ENCODE measurements around the gene FMO2. TPM values are rescaled to one million over a fixed set of nuclear protein-coding genes. Genes with fewer than 3 reads are reported as not detected.
A peak's percentile ranks its signal among the peaks of the same experiment; 100 is the strongest.

The FMO2 gene
- total and polyA plus RNA-seq, 2 experiments from 2014 or later: not detected

GRCh38 chr1:171213559-171214454, 28.7 kb downstream of the FMO2 start:
- Histone ChIP-seq H3K27ac (no peak overlapping the region), H3K9me2 (ENCODE audit: insufficient read depth) (no peaks in the 10 kb centered on the region), H3K9ac (no peak overlapping the region), H3K4me2 (ENCODE audit: unreplicated experiment) (no peak overlapping the region), H3K36me3 (ENCODE audit: low read depth) (no peaks in the 10 kb centered on the region), H3K27me3 (replicated peaks; ENCODE audit: insufficient read depth) (0 out of 2 replicates have a peak, but pooled peaks cover 11% of the 10 kb centered on the region), H3K9me3 (ENCODE audit: low read depth) (no peaks in the 10 kb centered on the region), H3K4me1 (ENCODE audit: insufficient read depth) (peaks cover 2% of the 10 kb centered on the region), H3K4me3 (no peak overlapping the region), H4K20me1 (ENCODE audit: insufficient read depth) (no peaks in the 10 kb centered on the region), H2AFZ (no peak overlapping the region), H3K79me2 (ENCODE audit: insufficient read depth) (no peaks in the 10 kb centered on the region), H3F3A (ENCODE audit: insufficient read depth) (0 out of 2 replicates have a peak, but pooled peaks cover 2% of the 10 kb centered on the region)
- TF ChIP-seq EZH2 (IDR thresholded peaks at IDR 0.05; ENCODE audit: insufficient read depth, poor library complexity, severe bottlenecking) (no peak), EZH2phosphoT487 (IDR thresholded peaks at IDR 0.05; ENCODE audit: insufficient read depth, low read depth) (no peak)
- 84% methylated on average over 12 of the region's 12 CpGs for WGBS, 2 experiments (ENCODE audit: low coverage in 1 of 2, low lambda C conversion rate in 2 of 2, missing lambda C conversion rate in 2 of 2)
- no peak for DNase-seq
- in situ Hi-C loops (cut with MboI): no loop called here

GRCh38 chr1:171217658-171218443, 32.8 kb downstream of the FMO2 start:
- Histone ChIP-seq H3K27me3 (replicated peaks; ENCODE audit: insufficient read depth) (0 out of 2 replicates have a peak, but pooled peaks cover 11% of the 10 kb centered on the region), H3K9me2 (ENCODE audit: insufficient read depth) (no peaks in the 10 kb centered on the region), H3K36me3 (ENCODE audit: low read depth) (no peaks in the 10 kb centered on the region), H3F3A (ENCODE audit: insufficient read depth) (peaks cover 13% of the 10 kb centered on the region; the same call in 1 of the 2 replicates), H3K4me1 (ENCODE audit: insufficient read depth) (peaks cover 24% of the 10 kb centered on the region), H3K27ac (no peak overlapping the region), H2AFZ (no peak overlapping the region), H4K20me1 (ENCODE audit: insufficient read depth) (no peaks in the 10 kb centered on the region), H3K4me2 (ENCODE audit: unreplicated experiment) (no peak overlapping the region), H3K4me3 (no peak overlapping the region), H3K9me3 (ENCODE audit: low read depth) (no peaks in the 10 kb centered on the region), H3K79me2 (ENCODE audit: insufficient read depth) (no peaks in the 10 kb centered on the region), H3K9ac (no peak overlapping the region)
- in situ Hi-C loops (cut with MboI): no loop called here
- no peak for TF ChIP-seq EZH2phosphoT487 (IDR thresholded peaks at IDR 0.05; ENCODE audit: insufficient read depth, low read depth)
- TF ChIP-seq EZH2 (IDR thresholded peaks at IDR 0.05; ENCODE audit: insufficient read depth, poor library complexity, severe bottlenecking): no peak
- WGBS, 2 experiments (ENCODE audit: low coverage in 1 of 2, low lambda C conversion rate in 2 of 2, missing lambda C conversion rate in 2 of 2): 85 to 88% methylated on average over 9 of the region's 9 CpGs
- no peak for DNase-seq

GRCh38 chr1:171218661-171219060, 33.6 kb downstream of the FMO2 start:
- 0 out of 2 replicates have a peak, but pooled peaks cover 11% of the 10 kb centered on the region for H3K27me3 ChIP-seq (replicated peaks; ENCODE audit: insufficient read depth)
- TF ChIP-seq EZH2phosphoT487 (IDR thresholded peaks at IDR 0.05; ENCODE audit: insufficient read depth, low read depth) (no peak), EZH2 (IDR thresholded peaks at IDR 0.05; ENCODE audit: insufficient read depth, poor library complexity, severe bottlenecking) (no peak)
- H3K9me3 ChIP-seq (ENCODE audit: low read depth): no peaks in the 10 kb centered on the region
- H3K9ac ChIP-seq: no peak overlapping the region
- no peak overlapping the region for H2AFZ ChIP-seq
- 54 to 56% methylated on average over 1 of the region's 1 CpG for WGBS, 2 experiments (ENCODE audit: low coverage in 1 of 2, low lambda C conversion rate in 2 of 2, missing lambda C conversion rate in 2 of 2)
- H3K4me3 ChIP-seq: no peak overlapping the region
- in situ Hi-C loops (cut with MboI): no loop called here
- no peak for DNase-seq
- no peaks in the 10 kb centered on the region for H3K36me3 ChIP-seq (ENCODE audit: low read depth)
- H3K79me2 ChIP-seq (ENCODE audit: insufficient read depth): no peaks in the 10 kb centered on the region
- peaks cover 13% of the 10 kb centered on the region; the same call in 1 of the 2 replicates for H3F3A ChIP-seq (ENCODE audit: insufficient read depth)
- no peaks in the 10 kb centered on the region for H3K9me2 ChIP-seq (ENCODE audit: insufficient read depth)
- H3K4me2 ChIP-seq (ENCODE audit: unreplicated experiment): peak overlapping the region; percentile 66
- no peak overlapping the region for H3K27ac ChIP-seq
- H3K4me1 ChIP-seq (ENCODE audit: insufficient read depth): peaks cover 24% of the 10 kb centered on the region
- no peaks in the 10 kb centered on the region for H4K20me1 ChIP-seq (ENCODE audit: insufficient read depth)

GRCh38 chr1:171219346-171220080, 34.4 kb downstream of the FMO2 start:
- DNase-seq: peak; percentile 28
- Histone ChIP-seq H3K9me3 (ENCODE audit: low read depth) (no peaks in the 10 kb centered on the region), H3K27ac (no peak overlapping the region), H3K9me2 (ENCODE audit: insufficient read depth) (no peaks in the 10 kb centered on the region), H3K27me3 (replicated peaks; ENCODE audit: insufficient read depth) (0 out of 2 replicates have a peak, but pooled peaks cover 11% of the 10 kb centered on the region), H4K20me1 (ENCODE audit: insufficient read depth) (no peaks in the 10 kb centered on the region), H3K4me2 (ENCODE audit: unreplicated experiment) (peak overlapping the region; percentile 66), H3K4me1 (ENCODE audit: insufficient read depth) (peaks cover 24% of the 10 kb centered on the region), H3F3A (ENCODE audit: insufficient read depth) (peaks cover 13% of the 10 kb centered on the region; the same call in 1 of the 2 replicates), H3K4me3 (no peak overlapping the region), H3K79me2 (ENCODE audit: insufficient read depth) (no peaks in the 10 kb centered on the region), H3K9ac (no peak overlapping the region), H3K36me3 (ENCODE audit: low read depth) (no peaks in the 10 kb centered on the region), H2AFZ (no peak overlapping the region)
- in situ Hi-C loops (cut with MboI): loop anchor here (10.0 kb wide), 1 partner anchor 135 kb away; no protein-coding TSS in a partner anchor
- 91 to 94% methylated on average over 2 of the region's 2 CpGs for WGBS, 2 experiments (ENCODE audit: low coverage in 1 of 2, low lambda C conversion rate in 2 of 2, missing lambda C conversion rate in 2 of 2)
- no peak for TF ChIP-seq EZH2phosphoT487 (IDR thresholded peaks at IDR 0.05; ENCODE audit: insufficient read depth, low read depth)
- no peak for TF ChIP-seq EZH2 (IDR thresholded peaks at IDR 0.05; ENCODE audit: insufficient read depth, poor library complexity, severe bottlenecking)

All from GM23248 (cell line).